GM12878 (cell line): ENCODE results near the gene GCH1. TPM values are rescaled to one million over a fixed set of nuclear protein-coding genes. Genes with fewer than 3 reads are reported as not detected.
A peak's percentile ranks its signal among the peaks of the same experiment; 100 is the strongest.

Experiments used
- ATAC-seq: fragments of 200-7000 bp; cut with Tn5 transposase; 3 replicates; pipeline ENCODE4 v1.9.1; 2020; ENCODE audit warnings: mild to moderate bottlenecking, moderate library complexity
- BruUV-seq: library from RNA; stranded (reverse); fragments of 400-500 nt; replicated peaks from 2 replicates; lab custom pipeline; 2021; lab: Mats Ljungman, UMichigan
- CTCF ChIA-PET: fragments of 300-600 bp; sonication (Branson Sonifier 250); formaldehyde crosslinking; extraction: SDS; loops from one replicate; lab custom pipeline; 2021; ENCODE audit warnings: inconsistent platforms; lab: Yijun Ruan, JAX
- POLR2A ChIA-PET: fragments of 350-600 bp; formaldehyde crosslinking; extraction: SDS; loops from one replicate; lab custom pipeline; 2021; ENCODE audit warnings: inconsistent platforms; lab: Charles Lee
- RAD21 ChIA-PET: fragments of 300-600 bp; sonication (Branson Sonifier 250); formaldehyde crosslinking; loops from one replicate; lab custom pipeline; 2023; ENCODE audit warnings: antibody characterized with exemption; ENCODE audit not compliant: unreplicated experiment; lab: Charles Lee
- SMC1A ChIA-PET: fragments of 300-600 bp; sonication (Branson Sonifier 250); formaldehyde crosslinking; loops from one replicate; lab custom pipeline; 2023; ENCODE audit not compliant: unreplicated experiment, uncharacterized antibody; lab: Charles Lee
- DNase-seq: peaks from one replicate; pipeline ENCODE4 v3.0.0-alpha.2; 2011; ENCODE audit warnings: low read depth, low spot score
- FAIRE-seq: peaks from 3 replicates; lab custom pipeline; 2011; peaks lifted over from hg19 to GRCh38; lab: Jason Lieb, UNC
- H2AFZ ChIP-seq: 2 replicates; pipeline ENCODE4 v1.6.0; 2011; ENCODE audit warnings: low read depth, low read length, control low read depth; ENCODE audit not compliant: control insufficient read depth
- H3K27ac ChIP-seq: 2 replicates; pipeline ENCODE4 v1.5.1; 2011; ENCODE audit warnings: control low read depth; ENCODE audit not compliant: control insufficient read depth, insufficient read depth
- H3K27me3 ChIP-seq, 2 experiments: replicated peaks in 1 of 2; 2 replicates each; pipeline versions ENCODE4 v1.6.0 to v1.6.1; 2011; ENCODE audit warnings: low read length in 1 of 2; ENCODE audit not compliant: control insufficient read depth in 2 of 2, insufficient read depth in 2 of 2
- H3K36me3 ChIP-seq, 2 experiments: 2 replicates each; pipeline ENCODE4 v1.5.1; 2011; ENCODE audit warnings: low read length in 1 of 2; ENCODE audit not compliant: control insufficient read depth in 2 of 2, insufficient read depth in 2 of 2
- H3K4me1 ChIP-seq: 2 replicates; pipeline ENCODE4 v1.6.1; 2011; ENCODE audit warnings: mild to moderate bottlenecking, low read length, moderate library complexity, mixed read lengths; ENCODE audit not compliant: control insufficient read depth, insufficient read depth
- H3K4me2 ChIP-seq: 2 replicates; pipeline ENCODE4 v1.6.0; 2011; ENCODE audit warnings: control low read depth; ENCODE audit not compliant: control insufficient read depth, insufficient read depth
- H3K4me3 ChIP-seq: fragments of 200-600 bp; sonication (generic); 2 replicates; pipeline ENCODE4 v1.5.1; 2016
- H3K79me2 ChIP-seq: 2 replicates; pipeline ENCODE4 v1.6.0; 2011; ENCODE audit warnings: low read length; ENCODE audit not compliant: control insufficient read depth, insufficient read depth
- H3K9ac ChIP-seq: 2 replicates; pipeline ENCODE4 v1.8.0; 2011; ENCODE audit warnings: low read length, control low read depth, mixed read lengths; ENCODE audit not compliant: control insufficient read depth, insufficient read depth
- H3K9me3 ChIP-seq: replicated peaks from 3 replicates; pipeline ENCODE4 v1.5.1; 2011; ENCODE audit warnings: mild to moderate bottlenecking, low read length; ENCODE audit not compliant: control insufficient read depth, insufficient read depth
- H4K20me1 ChIP-seq: 2 replicates; pipeline ENCODE4 v1.6.0; 2011; ENCODE audit not compliant: control insufficient read depth, insufficient read depth
- BCL11A ChIP-seq: IDR thresholded peaks from 2 replicates; pipeline ENCODE4 v1.6.1; 2011; ENCODE audit warnings: low read depth, low read length
- BCL3 ChIP-seq: IDR thresholded peaks from 2 replicates; pipeline ENCODE4 v1.6.1; 2011; ENCODE audit warnings: borderline replicate concordance, low read depth, mild to moderate bottlenecking, moderate library complexity, low read length; ENCODE audit not compliant: insufficient read depth, poor library complexity, severe bottlenecking
- CBFB ChIP-seq: IDR thresholded peaks from 2 replicates; pipeline ENCODE4 v1.6.1; 2016; ENCODE audit warnings: antibody characterized with exemption, low read depth
- E2F4 ChIP-seq: IDR thresholded peaks from 2 replicates; pipeline ENCODE4 v1.6.1; 2012; ENCODE audit warnings: low read depth, low read length, improper control_type of control experiment
- ELK1 ChIP-seq: IDR thresholded peaks from 2 replicates; pipeline ENCODE4 v1.6.1; 2012; ENCODE audit warnings: low read depth, low read length, improper control_type of control experiment
- HCFC1 ChIP-seq: fragments of 150-350 bp; IDR thresholded peaks from 2 replicates; pipeline ENCODE4 v1.6.1; 2014; ENCODE audit warnings: low read length
- HDAC2 ChIP-seq: fragments of 200-600 bp; sonication (generic); IDR thresholded peaks from 2 replicates; pipeline ENCODE4 v1.6.1; 2017
- MEF2A ChIP-seq: IDR thresholded peaks from 2 replicates; pipeline ENCODE4 v1.6.1; 2011; ENCODE audit warnings: low read depth, mild to moderate bottlenecking, low read length, moderate library complexity; ENCODE audit not compliant: insufficient read depth
- NFIC ChIP-seq: IDR thresholded peaks from 2 replicates; pipeline ENCODE4 v1.6.1; 2012; ENCODE audit warnings: low read depth, mild to moderate bottlenecking, inconsistent platforms, low read length, moderate library complexity
- NFXL1 ChIP-seq: fragments of 450-650 bp; IDR thresholded peaks from 2 replicates; pipeline ENCODE4 v1.6.1; 2017; ENCODE audit warnings: antibody characterized with exemption, mild to moderate bottlenecking, borderline replicate concordance
- RAD51 ChIP-seq: fragments of 450-650 bp; IDR thresholded peaks from 2 replicates; pipeline ENCODE4 v1.6.1; 2016; ENCODE audit warnings: moderate library complexity, mild to moderate bottlenecking, inconsistent platforms
- RB1 ChIP-seq: fragments of 450-650 bp; formaldehyde crosslinking; IDR thresholded peaks from 2 replicates; pipeline ENCODE4 v1.6.1; 2017; ENCODE audit warnings: mild to moderate bottlenecking, borderline replicate concordance
- REST ChIP-seq: IDR thresholded peaks from 2 replicates; pipeline ENCODE4 v1.6.1; 2012; ENCODE audit warnings: mild to moderate bottlenecking, low read depth, low read length
- RUNX3 ChIP-seq: IDR thresholded peaks from 2 replicates; pipeline ENCODE4 v1.6.1; 2012; ENCODE audit warnings: low read length, inconsistent platforms
- SPI1 ChIP-seq: IDR thresholded peaks from 2 replicates; pipeline ENCODE4 v1.6.1; 2011; ENCODE audit warnings: low read depth, mild to moderate bottlenecking, low read length, moderate library complexity, borderline replicate concordance; ENCODE audit not compliant: insufficient read depth
- SREBF2 ChIP-seq: IDR thresholded peaks from 2 replicates; pipeline ENCODE4 v1.6.1; 2012; ENCODE audit warnings: mild to moderate bottlenecking, low read length
- SUPT20H ChIP-seq: IDR thresholded peaks from 2 replicates; pipeline ENCODE4 v1.6.1; 2011; ENCODE audit warnings: low read depth, mild to moderate bottlenecking, low read length, moderate library complexity, borderline replicate concordance; ENCODE audit not compliant: control insufficient read depth
- WGBS: methylation state at CpG from one replicate; pipeline ENCODE4 v1.1.6; 2016; ENCODE audit warnings: low lambda C conversion rate; ENCODE audit not compliant: insufficient replicate concordance, insufficient coverage; ENCODE audit errors: missing lambda C conversion rate; 5-methylcytosine and 5-hydroxymethylcytosine counted together
- in situ Hi-C: fragments of 300-500 bp; cut with MboI; formaldehyde crosslinking; loops from 9 replicates; pipeline ENCODE4 v1.14.3; 2018; ENCODE audit warnings: mixed read lengths
- intact Hi-C: fragments of 100-400 bp; cut with micrococcal nuclease; formaldehyde crosslinking; loops from one replicate; pipeline ENCODE4 v1.14.2; 2022; ENCODE audit not compliant: unreplicated experiment
- polyA plus RNA-seq, 11 experiments: library from polyadenylated mRNA; depleted of rRNA in 4 of 11; unstranded in 6 of 11; stranded (reverse) in 5 of 11; fragments of >200 nt; fragmentation: Nextera tagmentation in 4 of 11; fragmentation: Illumina TruSeq in 1 of 11; extraction: Ambion mirVana in 4 of 11; extraction: Trizol in 1 of 11; gene quantifications; 1 replicate in 1 of 11; 2 replicates in 10 of 11; pipeline versions ENCODE4 v1.2.1 to v1.2.3, GENCODE V29; 2011 to 2016; ENCODE audit warnings: inconsistent platforms in 2 of 11, missing spikeins in 2 of 11, low read depth in 1 of 11
- total RNA-seq, 4 experiments: library from RNA; depleted of rRNA in 3 of 4; stranded (reverse); fragments of >200 nt in 3 of 4; fragmentation: Illumina TruSeq in 1 of 4; extraction: Trizol in 1 of 4; gene quantifications; 2 replicates each; pipeline versions ENCODE4 v1.2.1 to v1.2.3, GENCODE V29; 2013 to 2021

The GCH1 gene
- total and polyA plus RNA-seq, 10 of the 15 experiments (the other 5 are each of a cell fraction or from before 2014, with no cell fraction given) = 25.1 to 37.0 (median 33.8) TPM

GRCh38 chr14:54881235-54881760, 21.3 kb downstream of the GCH1 start:
- H3K27me3 ChIP-seq = no peaks in the 10 kb centered on the region
- no peaks in the 10 kb centered on the region; a peak in 2 of 4 replicates for H3K36me3 ChIP-seq
- FAIRE-seq = peak; percentile 71
- peak overlapping the region; percentile 56 for H3K4me3 ChIP-seq
- H3K4me2 ChIP-seq = peak overlapping the region; percentile 94
- ChIA-PET CTCF (interaction anchor here (0.6 to 2.3 kb wide), 20 partner anchors 9 to 767 kb away, joined by 3 to 36 read pairs (median 6); partner anchors contain the start of gene GCH1), RAD21 (interaction anchor here (0.8 to 2.2 kb wide), 24 partner anchors 9 to 372 kb away, joined by 3 to 15 read pairs (median 4); partner anchors contain the start of genes CGRRF1, GCH1, SAMD4A and SOCS4), SMC1A (interaction anchor here (0.8 to 2.9 kb wide), 23 partner anchors 10 to 419 kb away, joined by 3 to 35 read pairs (median 4); partner anchors contain the start of gene GCH1), POLR2A (interaction anchor here (0.9 to 1.3 kb wide), 4 partner anchors 9 to 146 kb away, joined by 3 to 9 read pairs (median 4); partner anchors contain the start of genes SOCS4 and WDHD1)
- H3K4me1 ChIP-seq = peaks cover 8% of the 10 kb centered on the region
- peak overlapping the region; percentile 88 for H2AFZ ChIP-seq
- no peaks in the 10 kb centered on the region for H3K9me3 ChIP-seq
- peak; percentile 77 for ATAC-seq
- peak overlapping the region; percentile 93 for H3K27ac ChIP-seq
- BruUV-seq = no TSS peak
- peak; percentile 87 for DNase-seq
- H3K79me2 ChIP-seq = peaks cover 16% of the 10 kb centered on the region
- no peaks in the 10 kb centered on the region for H4K20me1 ChIP-seq
- intact Hi-C loops = no loop called here
- in situ Hi-C loops = no loop called here
- 2% methylated on average over 6 of the region's 6 CpGs for WGBS
- H3K9ac ChIP-seq = peak overlapping the region; percentile 77
- TF ChIP-seq E2F4 (no peak), SREBF2 (no peak), SUPT20H (no peak), HDAC2 (no peak), NFIC (no peak), ELK1 (no peak), BCL3 (no peak), SPI1 (no peak), CBFB (no peak), RAD51 (no peak), NFXL1 (no peak), RB1 (no peak), RUNX3 (no peak), HCFC1 (no peak), REST (no peak), BCL11A (no peak), MEF2A (no peak)
